COLO668 (cell line): ENCODE data around the gene C16orf96.
A peak's percentile ranks its signal among the peaks of the same experiment; 100 is the strongest.

ENCODE experiments used
- DNase-seq: peaks from one replicate; lab custom pipeline; 2025; ENCODE audit not compliant: unreplicated experiment; lab: John Stamatoyannopoulos, UW

C16orf96 gene

DNA sequence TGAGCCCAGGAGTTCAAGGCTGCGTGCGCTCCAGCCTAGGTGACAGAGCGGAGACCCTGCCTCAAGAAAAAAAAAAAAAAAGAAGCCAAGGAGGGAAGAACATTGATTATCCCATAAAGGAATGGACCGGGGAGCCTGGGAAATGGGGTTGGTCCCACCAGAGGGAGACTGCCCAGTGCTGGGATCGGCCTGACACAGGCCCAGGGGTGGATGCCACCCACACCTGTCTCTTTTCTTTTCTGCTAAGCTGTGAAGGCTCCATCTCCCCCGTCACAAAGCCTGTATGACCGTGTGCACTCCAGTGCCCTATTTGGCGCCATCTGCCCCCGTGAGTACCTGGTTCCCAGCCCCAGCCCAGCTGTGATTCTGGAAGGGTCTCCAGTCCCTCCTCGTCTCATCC, 42.9 kb downstream of the C16orf96 start:
- no peak for DNase-seq

DNA sequence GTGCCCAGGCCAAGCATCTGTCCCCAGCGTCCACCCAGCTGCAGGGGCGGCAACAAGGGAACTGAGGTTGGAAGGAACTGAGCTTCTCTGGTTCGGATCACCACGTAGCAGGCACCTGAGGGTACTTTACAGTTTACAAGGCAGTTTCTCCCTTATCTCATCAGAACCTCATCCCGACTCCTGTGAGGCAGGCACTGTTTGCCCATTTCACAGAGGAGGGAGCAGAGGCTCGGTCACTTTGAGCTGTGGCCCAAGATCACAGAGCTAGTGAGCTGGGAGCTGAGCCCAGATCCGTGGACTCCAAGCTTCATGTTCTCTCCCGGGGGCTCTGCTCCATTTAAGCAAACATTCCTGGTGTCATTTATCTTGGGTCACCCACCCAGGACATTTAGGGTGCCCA, 43.4 kb downstream of the C16orf96 start:
- no peak for DNase-seq

DNA sequence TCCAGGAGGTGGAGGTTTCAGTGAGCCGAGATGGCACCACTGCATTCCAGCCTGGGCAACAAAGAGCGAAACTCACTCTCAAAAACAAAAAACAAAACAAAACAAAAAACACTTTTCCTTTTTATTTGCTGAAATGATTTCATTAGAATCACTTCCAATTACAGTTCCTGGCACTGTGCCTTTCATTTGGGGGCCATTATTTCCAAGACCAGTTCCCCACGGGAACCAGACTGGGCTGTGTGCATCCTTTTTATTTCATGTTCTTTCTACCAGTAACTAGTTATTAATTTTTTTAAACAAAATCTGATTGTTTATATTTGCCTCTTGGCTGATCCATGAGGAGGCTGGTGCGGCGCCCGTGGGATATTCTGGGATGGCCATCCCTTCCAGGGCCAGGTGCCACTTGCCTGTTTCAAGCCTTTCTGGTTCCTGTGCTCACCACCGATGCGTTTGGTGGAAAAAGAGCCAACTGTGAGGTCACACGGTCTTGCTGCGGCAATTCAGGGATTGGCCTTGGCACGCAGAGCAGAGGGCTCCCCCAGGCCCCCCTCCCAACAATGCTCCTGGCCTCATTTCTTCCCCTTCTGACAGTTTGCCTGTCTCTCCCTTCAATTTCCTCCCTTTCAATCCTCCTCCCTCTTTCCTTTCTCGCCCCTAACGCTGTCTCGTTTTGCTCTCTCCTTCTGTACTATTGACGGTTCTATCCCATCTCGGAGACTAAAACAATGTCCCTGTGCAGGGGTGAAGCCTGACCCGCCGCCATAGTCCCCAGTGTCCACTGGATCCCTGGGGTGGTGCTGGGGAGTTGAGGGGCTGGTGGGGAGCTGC, 45.1 kb downstream of the C16orf96 start:
- no peak for DNase-seq

DNA sequence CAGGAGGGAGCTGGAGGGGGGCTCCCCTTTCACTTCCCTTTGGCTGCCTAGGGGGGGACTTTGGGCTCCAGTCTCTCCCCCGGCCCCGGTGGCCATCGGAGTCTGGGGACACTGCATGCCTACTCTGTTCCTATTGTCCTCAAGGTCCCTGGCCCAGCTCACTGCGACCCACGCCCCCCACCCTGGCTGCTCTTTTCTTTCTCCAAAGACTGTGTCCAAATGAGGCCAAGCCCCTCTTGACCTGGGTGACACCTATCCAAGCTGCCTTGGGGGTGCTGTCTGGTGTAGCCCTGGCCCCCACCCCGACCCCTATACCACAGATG, 45.7 kb downstream of the C16orf96 start:
- no peak for DNase-seq

DNA sequence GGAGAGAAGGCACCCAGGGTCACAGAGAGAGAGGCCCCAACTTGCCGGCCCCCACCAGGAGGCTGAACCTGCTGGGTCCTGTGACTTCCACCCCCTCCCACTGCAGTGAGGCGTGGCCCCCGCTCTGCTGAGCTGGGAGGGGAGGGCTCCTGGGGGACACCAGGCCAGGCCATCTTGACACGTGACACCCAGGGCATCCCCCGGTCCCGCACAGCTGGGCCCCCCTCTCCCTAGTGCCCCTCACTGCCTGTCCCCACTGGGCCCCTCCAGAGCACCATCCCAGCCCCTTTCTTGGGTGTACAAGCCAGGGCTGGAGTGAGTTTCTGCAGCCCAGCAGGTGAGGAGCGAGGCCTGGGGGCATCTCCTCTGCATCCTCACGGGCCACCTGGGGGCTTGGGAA, 46.2 kb downstream of the C16orf96 start:
- DNase-seq = no peak

DNA sequence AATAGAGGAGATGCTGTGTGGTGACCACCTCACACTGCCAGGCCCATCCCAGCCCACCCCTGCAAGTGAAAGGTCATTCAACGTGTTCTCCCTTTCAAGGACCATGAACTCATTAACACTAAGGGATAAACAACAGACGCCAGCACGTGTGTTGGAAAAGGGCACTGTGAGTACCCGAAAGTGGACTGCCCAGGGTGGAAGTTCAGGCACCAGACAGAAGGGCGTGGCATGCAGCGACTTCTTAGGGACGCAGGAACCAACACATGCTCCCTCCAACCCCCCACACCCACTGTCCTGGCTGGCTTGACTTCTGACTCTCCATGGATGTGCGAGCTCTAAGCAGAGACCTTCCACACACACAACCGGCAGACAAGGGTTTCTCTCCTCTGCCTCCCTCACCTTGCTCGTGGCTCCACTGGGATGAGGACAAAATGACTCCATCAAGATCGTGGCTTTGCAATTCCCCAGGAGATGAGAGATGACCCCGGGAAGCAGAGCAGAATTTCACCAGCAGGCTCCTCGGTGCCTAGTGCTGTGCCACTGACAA, 47.6 kb downstream of the C16orf96 start:
- DNase-seq = no peak

DNA sequence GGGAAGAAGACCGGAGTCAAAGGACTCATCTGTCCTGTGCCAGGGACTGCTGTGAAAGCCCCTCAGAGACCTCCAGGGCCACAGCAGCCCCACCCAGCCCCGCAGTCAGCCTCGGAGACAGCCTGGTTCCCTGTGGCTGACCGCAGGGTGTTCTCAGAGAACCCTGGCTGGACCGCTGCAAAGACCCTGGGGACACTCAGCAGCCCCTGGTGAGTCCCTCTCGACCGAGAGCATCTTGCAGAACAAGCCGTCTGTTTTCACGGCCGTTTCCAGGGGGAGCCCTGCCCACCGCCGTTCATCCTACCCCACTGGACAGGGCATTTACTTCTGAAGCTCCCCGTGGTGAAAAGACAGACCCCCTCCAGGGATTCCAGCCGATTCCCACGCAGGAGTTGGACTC, 48.3 kb downstream of the C16orf96 start:
- no peak for DNase-seq

DNA sequence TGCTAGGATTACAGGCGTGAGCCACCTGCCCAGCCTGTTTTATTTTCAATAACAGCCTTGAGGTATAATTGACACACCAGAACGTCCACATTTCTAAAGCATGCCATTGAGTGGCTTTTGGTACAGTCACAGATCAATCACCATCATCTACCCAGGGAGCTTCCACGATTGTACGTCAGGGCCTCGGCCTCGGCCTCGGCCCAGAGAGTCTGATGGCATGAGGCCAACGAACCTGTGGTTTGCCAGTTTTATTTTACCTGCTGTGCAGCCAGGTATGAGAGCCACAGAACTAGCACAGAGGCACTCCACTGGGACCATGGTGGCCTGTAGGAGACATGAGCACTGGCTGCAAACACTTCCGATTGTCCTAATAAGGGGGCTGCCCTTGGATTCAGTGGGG, 50.2 kb downstream of the C16orf96 start:
- DNase-seq = peak; percentile 18

DNA sequence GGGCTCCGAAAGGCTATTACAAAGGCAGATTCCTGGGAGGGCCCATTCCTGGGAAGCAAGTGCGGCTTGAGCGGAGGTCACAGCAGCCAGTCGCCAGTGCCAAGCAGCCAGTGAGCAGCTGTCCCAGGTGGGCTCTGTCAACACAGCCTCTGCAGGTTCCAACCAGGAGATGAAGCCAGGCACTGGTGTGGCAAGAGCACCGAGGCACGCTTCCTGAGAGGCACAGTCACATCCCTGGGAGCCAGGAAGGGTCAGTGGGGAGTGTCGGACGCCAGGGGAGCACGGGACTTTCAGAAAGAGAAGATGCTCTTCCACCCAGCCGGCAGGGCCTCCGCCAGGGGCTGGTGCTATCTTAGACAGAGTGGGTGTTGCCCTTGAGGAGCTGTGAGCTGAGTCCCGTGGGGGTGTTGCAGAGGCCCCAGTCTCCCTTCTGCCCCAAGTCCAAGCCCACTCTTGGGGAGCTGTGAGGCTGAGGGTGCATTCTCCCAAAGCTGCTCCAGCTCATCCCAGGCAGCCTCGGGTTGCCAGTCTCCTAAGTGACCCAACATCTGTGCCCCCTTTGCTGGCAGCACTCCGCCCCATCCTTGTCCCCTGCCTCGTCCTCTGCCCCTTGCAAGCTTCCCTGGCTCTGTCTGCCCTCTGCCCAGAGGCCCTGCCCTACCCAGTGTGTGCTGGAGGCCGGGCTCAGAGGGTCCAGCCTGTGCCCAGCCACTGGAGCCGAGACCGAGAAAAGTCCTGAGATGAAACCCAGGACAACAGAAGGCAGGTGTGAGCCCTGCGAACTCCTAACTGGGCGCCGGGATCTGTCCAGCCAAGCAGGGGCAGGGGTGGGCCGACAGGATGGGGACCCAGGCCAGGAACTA, 51.9 kb downstream of the C16orf96 start:
- DNase-seq = no peak

DNA sequence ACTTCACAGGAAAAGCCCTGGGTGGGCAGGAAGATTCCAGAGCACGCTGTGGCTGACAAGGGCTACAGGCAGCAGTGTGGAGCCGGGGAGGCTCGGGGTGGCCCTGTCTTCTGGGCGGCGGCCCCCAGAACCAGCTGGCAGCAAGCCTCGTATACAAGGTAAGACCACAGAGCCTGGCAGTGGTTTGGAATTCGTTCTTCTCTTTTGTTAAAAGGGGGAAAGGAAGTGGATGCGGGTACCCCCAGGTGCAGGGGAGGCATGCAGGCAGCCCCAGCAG, 52.5 kb downstream of the C16orf96 start:
- no peak for DNase-seq

DNA sequence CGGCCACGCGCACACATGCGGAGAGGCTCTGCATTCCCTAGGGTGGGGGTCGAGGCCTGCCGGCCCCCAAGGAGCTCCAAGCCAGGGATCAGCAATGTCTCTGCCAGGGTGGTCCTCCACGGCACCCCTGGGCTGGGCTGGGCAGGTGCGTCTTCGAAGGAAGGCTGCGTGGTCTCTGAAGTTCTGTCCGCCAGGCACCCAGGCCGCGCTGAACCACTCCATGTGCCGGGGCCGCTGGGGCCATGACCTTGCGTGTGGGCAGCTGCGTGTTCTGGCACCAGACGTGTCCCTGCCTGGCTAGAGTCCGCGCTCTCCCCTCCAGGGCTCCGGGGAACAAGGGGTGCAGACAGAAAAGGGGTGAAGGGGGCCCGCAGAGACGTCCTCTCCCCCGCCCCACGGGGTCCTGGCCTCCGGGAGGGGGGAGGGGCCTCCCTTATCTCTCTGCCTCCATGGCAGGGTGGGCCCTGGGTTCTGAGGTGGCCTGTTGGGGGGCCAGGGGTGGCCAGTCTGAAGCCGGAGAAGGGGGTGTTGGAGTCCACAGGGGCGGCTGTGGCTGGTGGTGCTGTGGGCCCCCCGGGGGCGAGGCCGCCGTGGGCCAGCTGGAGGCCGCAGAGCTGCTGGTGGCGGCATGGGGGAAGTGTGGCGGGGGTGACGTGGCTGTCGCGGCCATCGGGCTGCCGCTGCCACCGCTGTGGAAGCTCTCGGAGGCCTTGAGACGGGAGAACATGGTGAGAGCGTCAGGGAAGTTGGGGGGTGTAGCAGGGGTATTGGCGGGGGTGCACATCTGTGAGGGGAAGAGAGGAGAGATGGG, 53.3 kb downstream of the C16orf96 start:
- DNase-seq = no peak

DNA sequence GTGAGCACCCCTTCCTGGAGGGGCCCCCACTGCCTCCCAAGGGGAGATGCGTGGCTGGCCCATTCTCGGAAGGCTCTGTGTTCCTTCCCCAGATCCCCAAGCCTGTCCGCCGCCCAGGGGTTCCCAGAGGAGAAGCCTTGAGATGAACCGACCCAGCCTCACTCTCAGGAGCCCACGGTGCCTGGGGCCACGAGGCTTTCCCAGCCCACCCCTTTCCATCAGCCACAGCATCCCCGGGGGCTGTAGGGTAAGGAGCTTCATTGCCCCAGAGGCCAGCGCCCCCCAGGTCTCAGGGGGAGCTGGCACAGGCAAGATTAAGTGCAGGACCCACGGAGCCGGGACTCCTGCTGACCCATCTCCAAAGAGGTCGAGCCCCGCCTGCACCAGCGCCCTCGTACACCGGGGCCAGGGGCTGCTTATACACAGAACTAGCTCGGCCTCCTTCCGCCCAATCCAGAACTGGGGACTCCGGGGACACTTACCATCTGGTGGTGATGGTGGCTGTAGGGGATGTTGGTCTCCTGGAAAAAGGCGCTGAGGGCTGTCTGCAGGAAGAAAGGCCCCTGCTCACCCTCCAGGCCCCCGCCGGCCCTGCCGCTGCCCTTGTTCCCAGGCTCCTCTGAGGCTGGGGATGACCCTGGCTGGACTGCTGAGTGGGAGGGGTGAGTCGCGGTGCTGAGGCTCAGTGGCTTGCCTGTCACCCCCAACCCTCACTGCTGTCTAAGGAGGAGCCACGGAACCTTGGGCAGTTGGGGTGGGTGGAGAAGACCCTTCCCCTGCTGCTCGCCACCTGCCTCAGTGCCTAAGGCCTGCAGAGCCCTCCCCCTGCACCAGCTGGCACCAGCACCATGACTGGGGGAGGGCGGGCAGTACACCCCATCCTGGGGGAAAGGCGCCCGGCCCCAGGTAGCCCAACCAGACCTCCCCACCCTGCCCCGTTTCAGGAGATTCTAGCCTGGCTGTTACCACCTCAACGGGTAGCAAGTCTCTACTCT, 54.2 kb downstream of the C16orf96 start:
- no peak for DNase-seq

DNA sequence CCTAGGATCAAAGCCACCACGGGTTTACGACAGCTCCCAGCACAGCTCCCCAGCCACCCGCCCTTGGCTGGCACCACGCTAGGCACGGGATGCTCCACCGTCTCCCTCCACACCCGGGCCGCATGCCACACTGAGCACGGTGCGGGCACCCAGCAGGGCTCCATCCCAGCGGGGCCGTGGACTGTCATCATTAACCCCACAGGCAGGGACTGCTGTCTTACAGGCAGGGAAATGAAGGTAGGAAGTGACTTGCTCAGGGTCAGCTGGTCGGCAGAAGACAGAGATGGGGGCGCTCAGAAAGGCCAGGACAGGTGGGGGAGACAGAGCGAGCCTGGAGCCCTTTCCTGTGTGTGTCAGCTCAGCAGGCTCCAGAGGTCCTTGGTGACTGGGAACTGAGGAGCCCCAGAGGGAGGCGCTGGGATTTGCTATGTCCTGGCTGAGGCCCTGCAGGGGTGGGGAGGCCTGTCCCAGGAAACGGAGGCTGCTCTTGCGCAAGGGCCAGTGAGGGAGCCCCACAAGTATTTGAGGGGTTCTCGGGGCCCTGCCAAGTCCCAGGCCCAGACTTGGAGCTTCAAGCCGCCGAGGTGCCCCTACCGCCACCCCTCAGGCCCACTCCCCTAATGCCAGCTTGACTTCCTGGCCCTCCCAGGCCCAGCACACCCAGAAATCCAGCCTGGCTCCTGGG, 55.3 kb downstream of the C16orf96 start:
- no peak for DNase-seq

DNA sequence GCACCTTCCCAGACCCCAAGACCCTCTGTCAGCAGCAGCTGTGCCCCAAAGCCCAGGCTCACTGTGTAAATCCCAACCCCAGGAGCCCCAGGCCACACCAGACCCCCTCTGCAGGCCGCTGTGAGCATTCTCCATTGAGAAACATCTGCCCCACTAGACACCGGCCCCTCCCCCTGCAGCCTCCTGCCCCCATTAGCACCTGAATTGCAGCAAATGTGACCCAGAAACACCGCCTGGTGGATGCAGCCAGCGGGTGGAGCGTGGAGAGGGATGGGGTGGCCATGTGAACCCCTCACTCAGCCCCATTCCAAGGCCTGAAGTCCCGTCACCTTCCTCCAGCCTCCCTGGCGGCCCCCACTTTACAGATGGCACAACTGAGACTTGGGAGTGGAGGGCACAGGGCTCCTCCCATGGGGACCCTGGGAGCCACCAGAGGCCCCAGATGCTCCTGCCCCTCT, 56.4 kb downstream of the C16orf96 start:
- DNase-seq = no peak

DNA sequence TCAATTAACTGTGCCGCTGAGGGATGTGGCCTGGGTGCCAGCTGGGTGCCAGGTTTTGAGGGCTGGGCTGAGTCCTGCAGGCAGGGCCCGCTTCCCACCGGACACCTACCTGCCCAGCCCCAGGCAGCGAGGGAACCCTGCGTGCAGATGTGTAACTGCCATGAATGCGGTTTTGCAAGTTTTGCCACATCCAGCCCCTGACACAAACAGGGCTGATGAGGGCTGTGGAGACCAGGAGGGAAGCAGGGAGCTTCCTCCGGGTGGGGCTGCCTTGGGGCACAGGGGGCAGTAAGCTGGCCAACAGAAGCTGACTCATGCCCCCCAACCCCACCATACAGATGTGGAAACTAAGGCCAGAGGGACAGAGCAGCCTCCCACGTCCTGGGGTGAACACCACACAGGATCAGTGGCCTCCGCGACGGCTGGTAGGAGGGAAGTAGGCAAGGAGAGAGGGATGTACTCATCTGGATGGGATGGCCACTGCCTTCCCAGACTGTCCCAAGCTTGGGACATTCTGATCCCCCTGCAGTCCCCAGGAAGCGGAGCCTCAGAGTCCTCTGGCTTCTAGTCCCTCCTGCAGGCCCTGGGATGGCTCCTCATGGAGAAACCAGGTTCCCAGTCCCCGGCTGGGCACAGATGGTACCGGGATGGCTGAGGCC, 57.0 kb downstream of the C16orf96 start:
- DNase-seq = no peak

DNA sequence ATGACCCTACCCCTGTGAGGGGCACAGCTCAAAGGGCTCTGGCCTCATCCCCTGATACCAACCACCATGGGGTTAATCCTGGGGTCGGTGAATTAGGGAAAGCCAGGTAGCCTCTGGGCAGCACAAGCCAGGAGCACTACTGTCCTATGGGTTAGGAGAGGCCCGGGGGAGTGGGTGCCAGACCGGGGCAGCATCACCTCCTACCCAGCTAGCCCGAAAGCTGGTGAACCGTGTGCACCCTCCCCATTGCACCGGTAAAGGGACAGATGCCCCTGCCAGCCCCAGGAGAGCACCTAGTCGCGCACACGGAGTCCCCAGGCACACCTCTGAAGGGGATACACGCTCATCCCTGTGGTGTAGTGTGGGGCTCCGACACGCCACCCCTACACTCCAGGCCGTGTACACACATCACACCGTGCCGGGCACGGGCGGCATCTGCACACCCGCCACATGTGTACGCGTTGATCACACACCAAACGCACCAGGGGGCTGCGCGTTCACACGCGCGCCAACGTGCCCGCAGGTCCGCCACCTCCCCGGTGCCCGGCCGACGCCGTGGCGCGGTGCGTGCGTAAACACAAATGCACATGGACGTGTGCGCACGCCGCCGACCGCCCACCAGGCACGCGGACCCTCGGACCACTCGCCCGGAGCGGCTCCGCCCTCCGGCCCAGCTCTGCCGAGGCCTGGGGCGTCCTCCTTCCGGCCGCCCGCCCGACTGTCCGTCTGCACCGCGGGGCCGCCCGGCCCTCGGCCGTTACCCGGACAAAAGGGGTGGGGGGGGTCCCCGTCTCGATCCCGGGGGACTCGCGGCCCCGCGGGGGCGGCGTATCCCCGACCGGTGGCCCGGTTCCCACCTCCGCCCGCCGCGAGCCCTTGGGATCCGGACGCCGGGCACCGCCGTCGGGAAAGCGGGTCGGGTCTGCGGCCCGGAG, 57.8 kb downstream of the C16orf96 start:
- DNase-seq = peak; percentile 71

DNA sequence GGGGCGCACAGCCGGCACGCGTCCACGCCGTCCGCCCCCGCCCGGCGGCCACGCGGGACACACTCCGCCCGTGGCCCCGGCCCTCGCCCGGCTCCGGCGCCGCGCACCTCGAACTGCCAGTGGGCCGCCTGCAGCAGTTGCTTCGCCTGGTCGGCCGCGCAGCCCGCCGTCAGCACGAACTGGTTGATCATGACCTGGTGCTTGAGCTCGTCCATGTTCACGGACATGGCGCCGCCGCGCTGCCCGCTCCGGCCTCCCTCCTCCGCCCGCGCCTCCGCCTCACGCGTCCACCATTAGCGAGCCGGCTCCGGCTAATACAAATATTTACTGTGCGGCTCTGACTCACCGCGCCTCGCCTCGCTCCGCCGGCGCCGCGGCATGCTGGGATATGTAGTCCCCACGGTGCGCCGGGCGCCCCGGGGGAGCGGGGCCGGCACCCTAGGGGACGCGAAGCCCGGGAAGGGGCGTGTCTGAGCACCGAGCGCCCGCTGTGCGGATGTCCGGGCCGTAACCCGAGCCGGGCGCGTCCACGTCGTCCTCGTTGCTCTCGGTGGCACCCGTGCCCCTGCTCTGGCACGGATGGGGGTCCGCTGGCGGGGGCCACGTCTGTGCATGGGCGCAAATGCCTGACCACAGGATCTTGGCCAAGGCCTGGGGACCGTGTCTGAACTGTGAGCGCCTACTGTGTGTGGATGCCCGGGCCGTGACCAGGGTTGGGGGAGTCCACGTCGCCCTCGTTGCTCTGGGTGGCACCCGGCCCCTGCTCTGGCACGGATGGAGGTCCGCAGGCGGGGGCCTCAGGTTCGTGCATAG, 58.6 kb downstream of the C16orf96 start, which contains the start of gene UBALD1:
Gene UBALD1, minus strand, starts transcription at position 318 of the 813 bp plus-strand sequence. Its CDS starts 91 bp downstream, at position 227.
- DNase-seq = peak; percentile 98
